Measurements from ENCODE around the gene GUCA1A.

GRCh38 chr6:42203183-42203582 lies 30.0 kb downstream of the GUCA1A start:
- no peak for TF ChIP-seq CTCF (IDR thresholded peaks at IDR 0.05; ENCODE audit: low read depth, low read length)
- TF ChIP-seq POLR2A (IDR thresholded peaks at IDR 0.05; ENCODE audit: extremely low read depth, insufficient read length) = no peak
